GM23338 (cell line): ENCODE results near the gene TUBAL3.

ENCODE experiments used
- CREB1 ChIP-seq: fragments of 250-450 bp; sonication (Bioruptor Pico); IDR thresholded peaks from 2 replicates; pipeline ENCODE4 v1.5.0; 2020; ENCODE audit warnings: low read depth, mild to moderate bottlenecking, moderate library complexity
- CTCF ChIP-seq, 2 experiments: fragments of 200-600 bp in 1 of 2; sonication (generic) in 1 of 2; conservative IDR thresholded peaks; 2 replicates each; pipeline versions ENCODE4 v1.5.1 to v1.6.1; 2016 to 2017; ENCODE audit warnings: antibody characterized with exemption in 2 of 2, low read depth in 2 of 2, mild to moderate bottlenecking in 2 of 2, moderate library complexity in 1 of 2
- EZH2 ChIP-seq: fragments of 200-600 bp; sonication (generic); IDR thresholded peaks from one replicate; pipeline ENCODE4 v1.8.0; 2017; ENCODE audit warnings: antibody characterized with exemption, mild to moderate bottlenecking, low read depth; ENCODE audit not compliant: unreplicated experiment
- EZH2phosphoT487 ChIP-seq: fragments of 200-600 bp; sonication (generic); IDR thresholded peaks from one replicate; pipeline ENCODE4 v1.8.1; 2018; ENCODE audit warnings: antibody characterized with exemption; ENCODE audit not compliant: unreplicated experiment
- JUNB ChIP-seq: IDR thresholded peaks from one replicate; pipeline ENCODE4 v1.6.1; 2016; ENCODE audit warnings: antibody characterized with exemption; ENCODE audit not compliant: unreplicated experiment
- POLR2AphosphoS5 ChIP-seq: IDR thresholded peaks from 2 replicates; pipeline ENCODE4 v1.6.1; 2016; ENCODE audit warnings: antibody characterized with exemption, low read depth
- REST ChIP-seq: IDR thresholded peaks from one replicate; pipeline ENCODE4 v1.6.1; 2018; ENCODE audit warnings: antibody characterized with exemption; ENCODE audit not compliant: unreplicated experiment
- ZNF114 ChIP-seq: fragments of 250-450 bp; sonication (Bioruptor Pico); IDR thresholded peaks from 2 replicates; pipeline ENCODE4 v1.5.0; 2020; ENCODE audit warnings: mild to moderate bottlenecking, moderate library complexity

GRCh38 chr10:5442065-5442989 lies 37.7 kb upstream of the TUBAL3 start:
- no peak for TF ChIP-seq POLR2AphosphoS5
- peak; percentile 68 to 82 for TF ChIP-seq CTCF (conservative IDR thresholded peaks at IDR 0.05; ENCODE audit: low read depth in 2 of 2)
- TF ChIP-seq EZH2phosphoT487 = no peak
- TF ChIP-seq EZH2 = no peak
- no peak for TF ChIP-seq REST
- no peak for TF ChIP-seq JUNB
- TF ChIP-seq ZNF114 = no peak
- no peak for TF ChIP-seq CREB1 (CRISPR knock-in tag)
